AG09309 (cell line): ENCODE measurements around the gene ADCY9.

Source experiments
- DNase-seq: peaks from one replicate; pipeline ENCODE4 v3.0.0-alpha.2; 2010; ENCODE audit warnings: low read depth
- H3K4me3 ChIP-seq: 2 replicates; pipeline ENCODE4 v1.5.1; 2011; ENCODE audit warnings: mild to moderate bottlenecking, low read depth, low read length, moderate library complexity; ENCODE audit not compliant: control insufficient read depth
- TF ChIP-seq, protein P1 (sequence below): IDR thresholded peaks from 2 replicates; pipeline ENCODE4 v1.5.1; 2011; ENCODE audit warnings: mild to moderate bottlenecking, low read depth, low read length, inconsistent platforms; ENCODE audit not compliant: insufficient read depth, control insufficient read depth; ENCODE audit errors: missing control alignments

ADCY9 gene

DNA sequence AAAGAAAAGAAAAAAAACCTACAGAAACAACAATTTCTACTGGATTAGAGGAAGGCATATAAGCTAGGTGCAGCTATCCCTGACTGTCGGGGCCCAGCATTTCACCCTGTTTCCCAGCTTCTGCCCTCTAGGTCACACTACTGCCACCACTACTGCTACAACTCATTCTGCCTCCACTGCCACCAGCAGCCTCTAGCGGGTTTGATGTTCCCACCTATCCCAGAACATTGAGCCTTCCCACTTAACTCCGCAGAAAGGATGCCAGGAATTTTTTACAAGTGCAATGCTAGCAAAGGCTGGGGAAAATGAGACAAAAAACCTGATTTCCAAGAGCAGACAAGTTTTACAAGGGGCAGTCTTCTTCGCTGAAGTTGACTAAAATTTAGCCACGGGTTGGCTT is 10.4 kb downstream of the ADCY9 start:
- no peak for DNase-seq
- TF ChIP-seq, protein P1, sequence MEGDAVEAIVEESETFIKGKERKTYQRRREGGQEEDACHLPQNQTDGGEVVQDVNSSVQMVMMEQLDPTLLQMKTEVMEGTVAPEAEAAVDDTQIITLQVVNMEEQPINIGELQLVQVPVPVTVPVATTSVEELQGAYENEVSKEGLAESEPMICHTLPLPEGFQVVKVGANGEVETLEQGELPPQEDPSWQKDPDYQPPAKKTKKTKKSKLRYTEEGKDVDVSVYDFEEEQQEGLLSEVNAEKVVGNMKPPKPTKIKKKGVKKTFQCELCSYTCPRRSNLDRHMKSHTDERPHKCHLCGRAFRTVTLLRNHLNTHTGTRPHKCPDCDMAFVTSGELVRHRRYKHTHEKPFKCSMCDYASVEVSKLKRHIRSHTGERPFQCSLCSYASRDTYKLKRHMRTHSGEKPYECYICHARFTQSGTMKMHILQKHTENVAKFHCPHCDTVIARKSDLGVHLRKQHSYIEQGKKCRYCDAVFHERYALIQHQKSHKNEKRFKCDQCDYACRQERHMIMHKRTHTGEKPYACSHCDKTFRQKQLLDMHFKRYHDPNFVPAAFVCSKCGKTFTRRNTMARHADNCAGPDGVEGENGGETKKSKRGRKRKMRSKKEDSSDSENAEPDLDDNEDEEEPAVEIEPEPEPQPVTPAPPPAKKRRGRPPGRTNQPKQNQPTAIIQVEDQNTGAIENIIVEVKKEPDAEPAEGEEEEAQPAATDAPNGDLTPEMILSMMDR: no peak

DNA sequence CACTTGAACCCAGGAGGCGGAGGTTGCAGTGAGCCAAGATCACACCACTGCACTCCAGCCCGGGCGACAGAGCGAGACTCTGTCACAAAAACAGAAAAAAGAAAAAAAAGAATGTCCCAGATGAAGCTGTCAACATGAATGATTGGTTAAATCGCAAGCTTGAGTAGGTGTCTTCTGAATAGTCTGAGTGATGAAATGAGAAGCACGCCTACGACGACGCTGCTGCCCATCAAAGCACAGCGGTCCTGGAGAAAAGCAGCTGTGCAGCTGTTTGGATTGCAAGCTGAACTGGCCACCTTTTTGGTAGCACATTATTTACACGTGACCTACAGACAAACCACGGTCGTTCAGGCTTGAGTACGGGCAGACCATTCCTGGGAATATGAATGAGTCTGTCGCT is 12.5 kb downstream of the ADCY9 start:
- no peak for DNase-seq
- H3K4me3 ChIP-seq: no peak overlapping the region
- TF ChIP-seq, protein P1: no peak

More for the DNA sequence above, 10.4 kb downstream of the ADCY9 start:
- H3K4me3 ChIP-seq: no peak overlapping the region

DNA sequence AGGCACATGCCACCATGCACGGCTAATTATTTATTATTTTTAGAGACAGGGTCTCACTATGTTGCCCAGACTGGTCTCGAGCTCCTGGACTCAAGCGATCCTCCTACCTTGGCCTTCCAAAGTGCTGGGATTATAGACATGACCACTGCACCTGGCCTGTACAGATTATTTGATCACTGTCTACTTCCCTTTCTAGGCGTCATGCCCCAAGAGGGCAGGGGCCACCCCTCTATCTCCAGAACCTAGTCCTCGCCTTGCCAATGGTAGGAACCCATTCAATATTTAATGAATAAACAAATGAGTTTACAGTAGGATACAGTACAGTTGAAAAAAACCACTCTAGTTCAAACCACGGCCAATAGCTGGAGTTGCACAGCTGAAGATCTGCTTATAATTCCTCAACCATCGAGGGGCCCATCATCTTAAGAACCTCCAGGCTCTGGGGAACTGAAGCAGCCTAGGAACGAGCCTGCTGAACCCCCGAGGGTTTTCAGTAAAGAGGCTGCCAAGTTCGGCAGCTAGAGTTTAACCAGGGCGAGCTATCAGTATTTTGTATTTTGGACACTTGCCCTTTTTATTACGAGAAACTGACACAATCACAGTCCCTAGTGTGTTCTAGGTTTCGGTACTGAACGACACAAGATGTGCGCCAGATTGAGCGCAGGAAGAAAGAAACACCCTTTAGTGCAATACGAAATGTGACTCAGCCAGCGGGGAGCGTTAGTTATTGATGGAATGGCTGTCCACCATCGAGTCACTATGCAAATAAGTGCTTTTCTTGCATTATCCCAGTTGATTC is 14.6 kb downstream of the ADCY9 start:
- no peak for DNase-seq
- no peak overlapping the region for H3K4me3 ChIP-seq
- TF ChIP-seq, protein P1: no peak

DNA sequence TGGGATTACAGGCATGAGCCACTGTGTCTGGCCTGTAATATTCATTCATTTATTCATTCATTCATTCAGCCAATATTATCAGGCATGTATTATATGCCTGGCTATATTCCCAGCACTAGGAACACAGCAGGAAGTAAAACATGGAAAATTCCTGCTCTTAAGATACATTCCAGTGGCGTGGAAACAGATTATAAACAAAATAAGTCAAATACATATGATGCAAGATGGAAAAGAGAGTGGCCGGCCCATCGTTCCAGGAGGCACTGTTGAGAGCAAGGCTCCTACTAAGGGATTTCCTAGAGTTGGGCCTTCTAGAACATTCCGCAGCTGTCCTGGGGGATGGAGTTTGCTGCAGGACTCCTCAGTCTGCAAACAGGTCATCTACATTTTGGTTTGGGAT is 17.7 kb downstream of the ADCY9 start:
- TF ChIP-seq, protein P1: no peak
- DNase-seq: no peak
- H3K4me3 ChIP-seq: no peak overlapping the region

DNA sequence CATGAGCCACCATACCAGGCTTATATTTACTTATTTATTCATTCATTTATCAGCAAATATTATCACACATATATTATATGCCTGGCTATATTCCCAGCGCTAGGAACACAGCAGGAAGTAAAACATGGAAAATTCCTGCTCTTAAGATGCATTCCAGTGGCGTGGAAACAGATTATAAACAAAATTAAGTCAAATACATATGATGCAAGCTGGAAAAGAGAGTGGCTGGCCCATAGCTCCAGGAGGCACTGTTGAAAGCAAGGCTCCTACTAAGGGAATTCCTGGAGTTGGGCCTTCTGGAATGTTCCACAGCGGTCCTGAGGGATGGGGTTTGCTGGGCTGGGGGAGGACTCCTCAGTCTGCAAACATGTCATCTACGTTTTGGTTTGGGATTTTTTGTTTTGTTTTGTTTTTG is 18.4 kb downstream of the ADCY9 start:
- TF ChIP-seq, protein P1: no peak
- no peak for DNase-seq
- H3K4me3 ChIP-seq: no peak overlapping the region

DNA sequence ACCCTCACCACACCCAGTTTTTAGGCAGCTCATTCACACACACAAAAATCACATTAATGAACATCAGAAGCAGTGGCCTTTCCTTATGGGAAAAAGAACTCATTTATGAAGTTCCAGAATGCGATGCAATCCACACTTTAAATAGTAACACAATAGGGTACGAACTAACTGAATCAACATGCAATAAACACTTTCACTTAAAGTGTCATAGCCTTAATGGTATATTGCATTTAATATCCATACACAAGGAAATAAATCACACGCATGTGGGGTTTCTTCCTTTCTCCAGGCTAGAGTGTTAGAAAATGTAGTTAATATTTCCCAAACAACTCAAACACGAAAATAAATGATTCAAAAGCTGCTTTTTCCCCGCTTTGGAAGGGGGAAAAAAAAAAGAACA is 19.7 kb downstream of the ADCY9 start:
- TF ChIP-seq, protein P1: no peak
- H3K4me3 ChIP-seq: no peak overlapping the region
- DNase-seq: no peak
